Measurements from ENCODE around the gene ZBTB21. TPM values are rescaled to one million over a fixed set of nuclear protein-coding genes. Genes with fewer than 3 reads are reported as not detected.

ZBTB21 gene
- polyA plus RNA-seq, 3 donors: 4.7 to 7.2 (median 6.3) TPM

GRCh38 chr21:41945982-41946381 is 64.2 kb downstream of the ZBTB21 start:
- intact Hi-C loops (cut with micrococcal nuclease): no loop called here
- Mint-ChIP-seq H3K27ac (no peak overlapping the region), H3K4me3 (no peak overlapping the region), H3K4me1 (peaks cover 6% of the 10 kb centered on the region), H3K36me3 (peaks cover 4 to 10% of the 10 kb centered on the region in 2 donors), H3K9me3 (peaks cover 0 to 3% (median 0%) of the 10 kb centered on the region in 7 donors), H3K27me3 (ENCODE audit: low read depth in 3 of 3) (peaks cover 0 to 3% (median 3%) of the 10 kb centered on the region in 3 donors)
- DNase-seq: no peak
- TF ChIP-seq, protein P1, sequence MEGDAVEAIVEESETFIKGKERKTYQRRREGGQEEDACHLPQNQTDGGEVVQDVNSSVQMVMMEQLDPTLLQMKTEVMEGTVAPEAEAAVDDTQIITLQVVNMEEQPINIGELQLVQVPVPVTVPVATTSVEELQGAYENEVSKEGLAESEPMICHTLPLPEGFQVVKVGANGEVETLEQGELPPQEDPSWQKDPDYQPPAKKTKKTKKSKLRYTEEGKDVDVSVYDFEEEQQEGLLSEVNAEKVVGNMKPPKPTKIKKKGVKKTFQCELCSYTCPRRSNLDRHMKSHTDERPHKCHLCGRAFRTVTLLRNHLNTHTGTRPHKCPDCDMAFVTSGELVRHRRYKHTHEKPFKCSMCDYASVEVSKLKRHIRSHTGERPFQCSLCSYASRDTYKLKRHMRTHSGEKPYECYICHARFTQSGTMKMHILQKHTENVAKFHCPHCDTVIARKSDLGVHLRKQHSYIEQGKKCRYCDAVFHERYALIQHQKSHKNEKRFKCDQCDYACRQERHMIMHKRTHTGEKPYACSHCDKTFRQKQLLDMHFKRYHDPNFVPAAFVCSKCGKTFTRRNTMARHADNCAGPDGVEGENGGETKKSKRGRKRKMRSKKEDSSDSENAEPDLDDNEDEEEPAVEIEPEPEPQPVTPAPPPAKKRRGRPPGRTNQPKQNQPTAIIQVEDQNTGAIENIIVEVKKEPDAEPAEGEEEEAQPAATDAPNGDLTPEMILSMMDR (IDR thresholded peaks at IDR 0.05): no peak
- Histone ChIP-seq H3K27me3 (ENCODE audit: control insufficient read depth in 2 of 2, insufficient read depth in 2 of 2, low read length in 2 of 2) (no peaks in the 10 kb centered on the region), H2AFZ (ENCODE audit: insufficient read depth, low read depth, low read length, poor library complexity, severe bottlenecking) (no peak overlapping the region), H3K4me3 (replicated peaks in 1 of 3; ENCODE audit: low read depth in 2 of 3, low read length in 3 of 3) (no peak overlapping the region), H4K20me1 (ENCODE audit: insufficient read depth, low read length) (peaks cover 12% of the 10 kb centered on the region), H3K9me3 (replicated peaks in 1 of 2; ENCODE audit: control insufficient read depth in 1 of 2, insufficient read depth in 1 of 2, low read length in 2 of 2) (no peaks in the 10 kb centered on the region), H3K27ac (ENCODE audit: low read depth in 1 of 2, low read length in 2 of 2) (no peak overlapping the region), H3K36me3 (replicated peaks in 1 of 2; ENCODE audit: control insufficient read depth in 1 of 2, insufficient read depth in 2 of 2, low read length in 2 of 2) (no peaks in the 10 kb centered on the region), H3K9ac (ENCODE audit: insufficient read depth, low read length, poor library complexity, severe bottlenecking) (no peak overlapping the region), H3K4me1 (ENCODE audit: control insufficient read depth in 1 of 2, insufficient read depth in 2 of 2, low read length in 2 of 2) (no peaks in the 10 kb centered on the region), H3K4me2 (replicated peaks; ENCODE audit: extremely low read depth, low read length, poor library complexity, severe bottlenecking) (no peak overlapping the region), H3K79me2 (ENCODE audit: insufficient read depth, low read length) (peaks cover 13% of the 10 kb centered on the region)
- WGBS (ENCODE audit: insufficient coverage): no CpG with 5 or more reads among the region's 8 CpGs

DNA sequence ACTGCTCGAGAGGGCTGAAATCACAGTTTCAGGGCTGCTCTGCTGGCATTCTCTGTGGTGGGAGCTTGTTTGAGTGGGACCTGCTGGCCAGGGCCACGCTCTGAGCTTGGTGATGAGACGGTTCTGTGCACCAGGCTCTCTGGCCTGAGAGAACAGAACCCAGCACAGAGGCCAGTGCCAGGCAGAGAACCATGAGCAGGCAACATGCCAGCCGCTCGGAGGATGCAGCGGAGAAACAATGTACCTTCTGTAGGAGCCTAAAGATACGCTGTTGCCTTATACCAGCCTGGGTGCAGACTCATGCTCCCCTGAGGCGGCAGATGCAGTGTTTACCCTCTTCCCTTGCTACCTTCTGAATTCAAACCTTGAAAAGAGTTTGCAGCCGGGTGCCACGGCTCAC is 66.3 kb downstream of the ZBTB21 start:
- intact Hi-C loops (cut with micrococcal nuclease): no loop called here
- Histone ChIP-seq H2AFZ (ENCODE audit: insufficient read depth, low read depth, low read length, poor library complexity, severe bottlenecking) (no peak overlapping the region), H4K20me1 (ENCODE audit: insufficient read depth, low read length) (peaks cover 7% of the 10 kb centered on the region), H3K36me3 (replicated peaks in 1 of 2; ENCODE audit: control insufficient read depth in 1 of 2, insufficient read depth in 2 of 2, low read length in 2 of 2) (peaks cover 0 to 6% of the 10 kb centered on the region in 2 donors), H3K4me3 (replicated peaks in 1 of 3; ENCODE audit: low read depth in 2 of 3, low read length in 3 of 3) (no peak overlapping the region), H3K4me2 (replicated peaks; ENCODE audit: extremely low read depth, low read length, poor library complexity, severe bottlenecking) (no peak overlapping the region), H3K9ac (ENCODE audit: insufficient read depth, low read length, poor library complexity, severe bottlenecking) (no peak overlapping the region), H3K4me1 (ENCODE audit: control insufficient read depth in 1 of 2, insufficient read depth in 2 of 2, low read length in 2 of 2) (no peaks in the 10 kb centered on the region), H3K27ac (ENCODE audit: low read depth in 1 of 2, low read length in 2 of 2) (no peak overlapping the region), H3K27me3 (ENCODE audit: control insufficient read depth in 2 of 2, insufficient read depth in 2 of 2, low read length in 2 of 2) (no peaks in the 10 kb centered on the region), H3K9me3 (replicated peaks in 1 of 2; ENCODE audit: control insufficient read depth in 1 of 2, insufficient read depth in 1 of 2, low read length in 2 of 2) (no peaks in the 10 kb centered on the region), H3K79me2 (ENCODE audit: insufficient read depth, low read length) (peaks cover 11% of the 10 kb centered on the region)
- DNase-seq: no peak
- Mint-ChIP-seq H3K36me3 (peaks cover 8 to 11% of the 10 kb centered on the region in 2 donors), H3K4me3 (no peak overlapping the region), H3K27me3 (ENCODE audit: low read depth in 3 of 3) (peaks cover 0 to 3% (median 2%) of the 10 kb centered on the region in 3 donors), H3K27ac (no peak overlapping the region), H3K9me3 (peaks cover 0 to 3% (median 0%) of the 10 kb centered on the region in 7 donors), H3K4me1 (peaks cover 6% of the 10 kb centered on the region)
- TF ChIP-seq, protein P1 (IDR thresholded peaks at IDR 0.05): no peak
- 96% methylated on average over 10 of the region's 10 CpGs for WGBS (ENCODE audit: insufficient coverage)

Data from CD14-positive monocyte (primary cell).